H1 (cell line): ENCODE data around the gene FGF1. TPM values are rescaled to one million over a fixed set of nuclear protein-coding genes. Genes with fewer than 3 reads are reported as not detected.

Experiments used
- JUND ChIP-seq: IDR thresholded peaks from 2 replicates; pipeline ENCODE4 v1.6.1; 2011; ENCODE audit warnings: mild to moderate bottlenecking, improper control_type of control experiment, low read length
- POLR2AphosphoS5 ChIP-seq: IDR thresholded peaks from 2 replicates; pipeline ENCODE4 v1.6.1; 2011; ENCODE audit warnings: low read depth, low read length
- polyA plus RNA-seq, 7 experiments: library from polyadenylated mRNA; depleted of rRNA in 3 of 7; stranded (reverse) in 5 of 7; unstranded in 2 of 7; fragments of >200 nt in 5 of 7; fragments of 200-250 nt in 2 of 7; gene quantifications; 1 replicate in 5 of 7; 2 replicates in 1 of 7; 4 replicates in 1 of 7; pipeline versions ENCODE4 v1.2.1 to v1.2.3, GENCODE V29; 2011 to 2013; ENCODE audit warnings: missing spikeins in 2 of 7, mixed read lengths in 2 of 7
- total RNA-seq: library from RNA; stranded (reverse); fragmentation: NEBNext Ultra II Directional; extraction: Animal tissue kit (Norgen Biotek cat#: 25700); gene quantifications from 2 replicates; pipeline ENCODE4 v1.2.1, GENCODE V29; 2021

The FGF1 gene
- total and polyA plus RNA-seq, 2 of the 8 experiments (the other 6 are each of a cell fraction or from before 2014, with no cell fraction given): 0.30 to 0.50 TPM

DNA sequence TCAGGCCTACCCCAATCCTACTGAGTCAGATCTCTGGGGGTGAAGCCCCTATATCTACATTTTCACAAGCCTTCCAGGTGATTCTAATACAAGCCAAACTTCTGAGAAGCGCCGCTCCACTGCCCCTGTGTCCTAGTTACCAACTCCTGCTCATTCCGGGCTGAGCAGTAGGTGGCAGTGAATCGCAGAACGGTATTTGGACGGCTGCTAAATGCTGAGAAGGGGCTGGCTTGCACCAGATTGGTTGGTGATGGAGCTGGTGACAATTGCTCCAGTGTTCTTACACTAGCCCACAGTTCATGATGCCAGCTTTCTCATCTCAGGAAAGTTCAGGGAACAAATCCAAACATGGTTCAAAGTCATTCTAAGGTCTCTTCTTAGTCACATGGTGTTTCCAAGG lies 31.1 kb upstream of the FGF1 start (continued):
- TF ChIP-seq POLR2AphosphoS5 (0 out of 2 replicates have a peak, but pooled peaks have one; percentile 21), JUND (no peak)
